ENCODE results near the gene OR2D2.

GRCh38 chr11:6925636-6926207 lies 33.4 kb upstream of the OR2D2 start:
- no peak for TF ChIP-seq CTCF (IDR thresholded peaks at IDR 0.05)
- no peak for TF ChIP-seq POLR2A (IDR thresholded peaks at IDR 0.05)

Data from right lobe of liver (tissue), 4 donors.